HG03060 (cell line): ENCODE data around the gene HDAC2.
"Not testable (repeated sequence)": the region's sequence is repeated elsewhere in the genome, so short reads cannot be mapped to it uniquely, and the experiment has no call there.

Experiments
- ATAC-seq: cut with Tn5 transposase; IDR thresholded peaks from one replicate; pipeline ENCODE4 v1.9.1; 2021; ENCODE audit warnings: low read depth, moderate number of reproducible peaks; ENCODE audit not compliant: unreplicated experiment

Gene HDAC2

GRCh38 chr6:113920663-113921267 lies 50.2 kb downstream of the HDAC2 start:
- peak; percentile 52 for ATAC-seq

GRCh38 chr6:113910285-113910684 lies 60.7 kb downstream of the HDAC2 start:
- not testable (repeated sequence) for ATAC-seq

GRCh38 chr6:113909224-113909856 lies 61.6 kb downstream of the HDAC2 start:
- ATAC-seq = no peak

- ATAC-seq = no peak
Measured at GRCh38 chr6:113908801-113909200, 62.1 kb downstream of the HDAC2 start.

- ATAC-seq = no peak
Measured at GRCh38 chr6:113907102-113907815, 63.7 kb downstream of the HDAC2 start.

DNA sequence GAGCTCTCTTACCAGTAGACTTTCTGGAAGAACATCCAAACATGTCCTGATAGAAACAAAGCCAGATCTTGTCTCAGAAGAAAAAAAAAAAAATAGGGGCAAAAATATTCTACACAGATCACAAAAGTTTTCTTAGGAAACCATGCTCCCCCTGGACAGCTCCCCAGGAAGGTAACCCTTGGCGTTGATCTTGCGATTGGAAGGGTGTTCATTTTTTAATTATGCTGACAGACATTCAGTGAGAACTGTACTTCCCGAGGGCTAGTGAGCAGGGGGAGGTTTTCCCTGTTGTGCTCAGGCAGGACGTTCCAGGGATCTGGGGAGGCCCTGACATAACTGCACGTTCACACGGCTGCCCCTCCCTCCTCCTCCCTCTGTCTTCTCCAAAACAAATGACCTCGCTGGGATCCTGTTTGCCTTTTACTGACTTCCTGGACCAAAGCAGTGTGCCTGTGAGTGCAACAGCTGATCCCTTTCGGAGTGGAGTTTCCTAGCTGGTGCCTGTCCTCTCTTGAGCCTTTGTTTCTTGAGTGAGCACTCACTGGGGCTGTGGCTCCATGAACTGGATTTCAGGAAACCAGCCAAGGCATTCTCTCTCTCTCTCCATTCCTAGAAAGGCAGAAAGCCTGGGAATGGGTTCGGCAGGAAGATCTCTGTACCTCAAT lies 67.2 kb downstream of the HDAC2 start:
- ATAC-seq = no peak

DNA sequence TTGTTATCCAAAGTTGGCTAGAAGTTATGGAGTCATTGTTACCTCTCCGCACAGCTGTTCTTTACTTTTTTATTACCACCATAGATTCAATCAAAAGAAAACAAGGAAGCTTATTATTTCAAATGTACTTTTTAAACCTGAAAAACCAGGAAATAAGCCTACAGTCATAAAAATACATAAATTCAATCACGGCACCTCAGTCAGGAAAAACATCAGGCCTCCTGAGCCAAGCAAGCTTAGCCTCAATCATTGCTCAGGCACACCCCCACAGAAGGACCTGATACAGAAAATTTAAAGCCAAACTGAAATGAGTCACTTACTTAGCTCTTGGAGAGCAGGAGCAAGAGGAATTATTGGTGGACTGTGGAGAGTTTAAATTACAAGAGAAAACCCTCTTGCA lies 69.5 kb downstream of the HDAC2 start:
- ATAC-seq = no peak

- no peak for ATAC-seq
Measured at GRCh38 chr6:113894712-113895674, 76.0 kb downstream of the HDAC2 start.

DNA sequence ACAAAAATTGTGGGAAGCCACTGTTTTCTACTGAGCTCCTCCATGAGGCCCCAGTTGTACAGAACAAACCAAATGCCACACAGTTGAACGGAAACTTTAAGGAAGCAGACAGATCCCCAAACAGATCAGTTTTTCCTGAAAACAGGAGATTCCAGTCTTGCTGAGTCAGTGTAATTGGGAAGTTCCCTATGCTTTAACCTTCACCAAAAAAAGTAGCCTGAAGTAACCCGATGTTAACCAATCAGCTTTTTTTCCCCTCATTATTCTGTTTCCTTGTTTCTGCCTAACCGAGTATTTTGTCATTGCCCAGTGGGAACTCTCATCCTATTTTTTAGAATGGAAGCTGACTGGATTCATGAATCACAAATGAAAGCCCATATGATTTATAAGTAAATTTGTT lies 77.1 kb downstream of the HDAC2 start:
- no peak for ATAC-seq

DNA sequence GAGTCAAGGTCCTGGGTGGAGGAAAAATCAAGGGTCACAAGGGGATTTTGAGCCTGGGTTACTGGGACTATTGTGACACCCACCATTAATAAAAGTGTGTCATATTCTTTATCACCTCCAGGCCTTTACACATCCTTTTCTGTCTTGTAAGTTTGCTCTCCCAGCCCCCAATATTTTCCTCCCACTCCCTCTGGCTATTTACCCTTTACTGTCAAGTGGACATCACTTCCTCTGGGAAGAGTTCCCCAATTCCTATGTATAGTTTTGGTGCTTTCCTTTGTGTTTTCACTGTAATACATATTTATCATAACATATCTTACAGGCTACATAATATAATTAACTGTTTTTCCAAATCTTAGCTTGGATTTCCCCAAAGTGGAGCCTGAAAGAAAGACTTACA lies 77.5 kb downstream of the HDAC2 start:
- ATAC-seq = no peak

DNA sequence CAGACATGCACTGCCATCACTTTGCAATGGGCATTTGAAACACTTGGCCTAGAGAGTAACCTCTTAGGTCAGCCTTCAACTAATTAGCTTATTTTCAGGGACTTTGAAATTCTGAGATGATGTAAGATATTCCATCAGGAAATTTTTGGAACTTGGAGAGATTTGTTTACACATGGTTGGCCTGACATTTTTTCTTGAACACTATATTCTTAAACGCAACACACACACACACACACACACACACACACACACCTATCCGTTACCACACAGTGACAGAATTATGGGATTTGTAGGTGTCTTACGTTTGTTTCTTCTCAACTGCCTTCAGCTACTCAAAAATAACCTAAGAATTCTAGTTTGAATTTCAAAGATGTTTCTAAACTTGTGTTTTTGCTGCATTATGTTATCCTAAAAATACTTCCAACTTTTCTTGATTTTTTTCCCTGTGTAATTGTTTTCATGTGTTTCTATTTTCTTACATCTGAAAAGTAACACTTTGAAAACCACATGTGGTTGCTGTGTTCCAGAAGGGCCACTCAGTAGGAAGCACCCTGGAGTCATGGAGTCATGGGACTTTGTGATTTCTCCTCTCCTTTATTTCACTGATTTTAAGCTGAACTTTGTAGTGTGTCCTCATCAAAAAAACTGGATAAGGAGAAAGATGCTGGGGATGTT lies 81.9 kb downstream of the HDAC2 start:
- no peak for ATAC-seq

- no peak for ATAC-seq
Measured at GRCh38 chr6:113888493-113888892, 82.5 kb downstream of the HDAC2 start.

DNA sequence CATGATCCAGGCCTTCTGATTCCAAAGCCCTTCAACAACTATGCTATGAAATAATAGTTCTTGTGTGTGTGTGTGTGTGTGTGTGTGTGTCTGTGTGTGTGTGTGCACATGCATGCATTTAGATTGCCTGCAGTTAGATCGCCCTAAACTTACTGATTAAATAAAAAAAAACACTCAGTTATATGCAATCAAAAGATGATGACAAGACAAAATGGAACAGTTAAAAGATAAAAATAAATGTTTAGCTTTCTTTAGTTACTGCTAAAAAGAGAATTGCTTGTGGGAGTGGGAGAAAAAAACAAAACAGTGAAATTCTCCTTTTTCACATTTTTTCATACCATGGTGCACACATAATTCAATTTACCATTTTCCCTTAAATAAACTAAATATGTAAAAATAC lies 84.4 kb downstream of the HDAC2 start:
- ATAC-seq = no peak

DNA sequence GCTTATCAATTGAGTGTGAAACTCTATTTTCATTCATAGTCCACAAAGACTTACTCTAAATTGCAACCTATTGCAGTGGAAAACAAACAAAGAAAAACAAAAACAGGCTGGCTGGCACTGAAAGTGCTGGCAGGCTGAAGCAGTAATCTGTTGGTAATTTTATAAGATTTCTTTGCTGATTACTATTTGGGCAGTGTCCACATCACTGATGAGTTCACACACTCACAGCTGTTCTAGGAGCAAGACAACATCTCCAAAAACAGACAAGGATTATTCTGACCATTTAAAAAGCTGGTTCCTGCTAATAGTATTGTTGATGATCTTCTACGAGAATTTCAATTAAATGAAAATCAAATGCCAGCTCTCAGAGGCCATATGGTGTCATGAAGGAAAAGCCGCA lies 86.9 kb downstream of the HDAC2 start:
- ATAC-seq = no peak
